Embryonic facial prominence (tissue), 1 donor: ENCODE data around the gene MYO15A.

Experiments used
- DNase-seq: peaks from one replicate; pipeline ENCODE4 v3.0.0-alpha.2; 2016; ENCODE audit errors: extremely low spot score

MYO15A gene

DNA sequence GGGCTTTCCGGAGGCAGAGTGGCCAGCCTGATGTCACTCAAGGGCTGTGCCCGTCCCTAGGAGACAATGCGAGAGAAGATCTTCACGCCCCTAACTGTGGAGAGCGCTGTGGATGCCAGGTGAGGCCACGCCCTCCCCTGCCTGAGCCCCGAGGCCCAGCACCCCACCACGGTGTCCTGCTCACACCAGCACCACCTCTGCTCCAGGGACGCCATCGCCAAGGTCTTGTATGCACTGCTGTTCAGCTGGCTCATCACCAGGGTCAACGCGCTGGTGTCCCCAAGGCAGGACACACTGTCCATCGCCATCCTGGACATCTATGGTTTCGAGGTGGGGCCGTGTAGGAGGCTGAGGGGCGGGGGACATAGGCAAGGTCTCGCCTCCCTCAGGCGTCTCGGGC, 27.8 kb downstream of the MYO15A start:
- no peak for DNase-seq

DNA sequence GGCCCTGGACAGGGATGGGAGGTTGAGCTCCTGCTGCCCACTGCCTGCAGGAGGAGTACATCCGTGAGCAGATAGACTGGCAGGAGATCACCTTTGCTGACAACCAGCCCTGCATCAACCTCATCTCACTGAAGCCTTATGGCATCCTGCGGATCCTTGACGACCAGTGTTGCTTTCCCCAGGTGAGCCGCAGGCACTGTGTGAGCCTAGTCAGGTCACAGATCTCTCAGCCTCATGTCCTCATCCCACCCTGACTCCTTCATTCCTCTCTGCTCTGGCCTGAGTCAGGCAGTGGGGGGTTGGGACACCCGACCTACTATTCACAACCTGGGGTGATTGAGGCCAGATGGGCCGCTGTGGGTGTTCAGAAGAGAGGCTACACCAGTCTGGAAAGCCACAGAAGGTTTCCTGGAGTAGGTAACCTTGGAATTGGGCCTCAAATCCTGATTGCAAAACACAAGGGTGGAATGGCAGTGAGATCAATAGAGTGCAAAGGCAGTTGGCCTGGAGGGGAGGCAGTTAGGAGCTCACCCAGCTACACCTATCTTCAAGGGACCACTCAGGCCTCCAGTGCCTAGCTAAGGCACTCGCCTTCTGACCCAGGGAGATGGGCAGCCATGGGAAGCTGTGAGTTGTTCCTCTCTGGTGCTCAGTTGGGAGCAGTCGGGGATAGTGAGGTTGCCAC, 29.7 kb downstream of the MYO15A start:
- DNase-seq = no peak

DNA sequence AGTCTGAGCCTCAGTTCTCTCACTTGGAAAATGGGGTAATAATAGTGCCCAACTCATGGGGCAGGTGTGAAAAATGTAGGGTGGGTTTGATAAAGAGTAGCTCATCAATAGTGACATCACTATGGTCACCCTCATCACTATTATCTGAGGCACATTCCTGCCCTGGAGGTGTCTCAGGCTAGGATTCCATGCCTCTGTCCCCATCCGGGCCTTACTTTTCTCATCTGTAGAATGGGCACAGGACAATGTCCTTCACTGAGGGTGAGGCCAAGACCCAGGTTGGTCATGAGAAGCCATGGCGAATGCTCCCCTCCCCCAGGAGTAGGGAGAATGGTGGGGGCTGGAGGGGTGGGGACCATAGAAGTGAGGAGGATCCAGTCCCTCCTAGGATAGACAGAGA, 30.5 kb downstream of the MYO15A start:
- DNase-seq = no peak

DNA sequence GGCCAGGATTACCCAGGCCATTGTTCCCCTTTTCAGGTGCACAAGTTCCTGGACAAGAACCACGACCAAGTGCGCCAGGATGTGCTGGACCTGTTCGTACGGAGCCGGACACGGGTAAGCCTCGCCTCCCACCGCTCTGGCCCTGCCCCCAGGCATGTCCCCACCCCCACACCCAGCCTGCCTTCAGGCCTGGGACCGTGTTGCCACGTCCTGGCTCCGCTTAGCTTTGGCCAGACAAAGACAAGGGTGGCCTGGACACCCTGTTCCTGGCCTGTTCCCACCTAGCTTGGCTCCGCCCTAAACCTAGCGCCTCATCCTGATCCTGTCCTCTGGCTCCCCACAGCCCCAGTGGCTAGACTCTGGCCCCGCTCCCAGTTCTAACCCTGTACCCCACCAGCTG, 30.9 kb downstream of the MYO15A start:
- DNase-seq = no peak

DNA sequence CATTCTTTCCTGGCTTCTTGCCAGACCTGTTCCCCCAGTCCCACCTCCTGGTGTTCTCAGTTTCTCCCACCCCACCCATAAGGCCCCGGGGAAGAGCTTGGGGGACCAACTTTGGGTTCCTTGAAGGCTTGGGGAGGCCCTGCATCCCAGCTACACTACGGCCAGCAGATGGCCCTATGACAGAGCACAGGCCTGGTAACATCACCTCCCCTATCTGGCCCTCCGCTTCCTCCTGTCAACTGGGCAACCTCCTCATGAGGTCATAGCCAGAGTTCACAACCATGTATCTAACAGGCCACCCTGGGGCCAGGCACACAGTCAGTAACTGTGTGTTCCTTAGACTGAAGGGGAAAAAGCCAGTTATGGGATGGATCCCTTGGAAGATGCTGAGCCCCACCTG, 31.4 kb downstream of the MYO15A start:
- no peak for DNase-seq

DNA sequence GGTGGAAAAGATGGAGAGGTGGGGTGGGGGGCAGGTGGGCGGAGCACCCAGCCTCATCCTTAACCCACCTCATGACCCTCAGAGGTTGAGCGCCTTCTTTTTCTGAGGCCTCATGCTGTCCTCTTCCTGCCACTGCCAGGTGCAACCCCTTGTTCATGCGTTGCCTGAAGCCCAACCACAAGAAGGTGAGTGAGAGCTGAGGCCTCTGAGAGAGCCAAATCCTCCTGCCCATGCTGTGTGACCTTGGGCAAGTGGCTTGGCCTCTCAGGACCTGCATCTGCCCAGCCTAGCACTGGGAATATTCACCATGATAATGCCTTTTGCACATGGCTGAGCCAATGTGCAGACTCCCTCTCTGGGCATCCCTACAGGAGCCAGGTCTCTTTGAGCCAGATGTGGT, 32.1 kb downstream of the MYO15A start:
- DNase-seq = no peak

DNA sequence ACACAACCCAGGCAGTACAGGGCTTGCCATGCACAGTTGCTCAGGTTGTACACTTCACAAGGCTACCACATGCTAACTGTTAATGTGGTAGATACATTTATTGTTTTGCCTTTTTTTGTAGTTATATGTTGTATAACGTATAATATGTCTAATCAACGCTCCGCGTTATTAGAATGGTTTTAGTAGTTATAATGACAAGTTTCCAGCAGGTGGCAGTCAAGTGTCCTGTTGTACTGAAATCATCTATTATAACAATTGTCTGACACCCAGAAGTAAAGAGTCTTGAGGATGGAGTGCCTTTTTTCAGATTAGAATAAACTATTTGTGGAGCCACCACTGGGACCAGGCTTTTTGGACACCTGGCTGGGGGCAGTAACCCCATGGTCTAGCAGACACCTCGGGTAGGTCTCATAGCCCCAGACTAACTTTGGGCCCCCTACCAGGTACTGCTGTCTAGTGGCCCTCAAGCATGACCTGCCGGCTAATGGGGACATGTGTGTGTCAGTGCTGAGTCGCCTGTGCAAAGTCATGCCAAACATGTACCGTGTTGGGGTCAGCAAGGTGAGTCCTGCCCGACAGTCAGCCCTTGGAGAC, 32.8 kb downstream of the MYO15A start:
- DNase-seq = no peak

DNA sequence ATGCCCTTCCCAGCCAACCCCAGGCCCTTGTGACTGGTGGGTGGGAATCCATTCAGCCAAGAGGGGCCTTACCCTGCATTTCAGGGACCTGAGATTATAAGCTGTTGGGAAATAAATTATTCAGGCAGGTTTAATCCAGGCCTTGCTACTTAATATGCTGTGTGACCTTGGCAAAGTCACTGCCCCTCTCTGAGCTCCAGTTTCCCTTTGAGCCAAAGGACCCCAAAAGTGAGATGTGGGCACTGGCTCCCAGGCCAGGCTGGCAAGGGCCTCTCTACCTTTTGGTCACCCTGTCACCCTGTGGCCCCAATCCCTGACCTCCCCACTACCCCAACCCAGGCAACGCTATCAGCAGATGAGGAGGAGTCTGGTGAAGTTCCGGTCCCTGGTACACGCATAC, 33.9 kb downstream of the MYO15A start:
- DNase-seq = no peak

DNA sequence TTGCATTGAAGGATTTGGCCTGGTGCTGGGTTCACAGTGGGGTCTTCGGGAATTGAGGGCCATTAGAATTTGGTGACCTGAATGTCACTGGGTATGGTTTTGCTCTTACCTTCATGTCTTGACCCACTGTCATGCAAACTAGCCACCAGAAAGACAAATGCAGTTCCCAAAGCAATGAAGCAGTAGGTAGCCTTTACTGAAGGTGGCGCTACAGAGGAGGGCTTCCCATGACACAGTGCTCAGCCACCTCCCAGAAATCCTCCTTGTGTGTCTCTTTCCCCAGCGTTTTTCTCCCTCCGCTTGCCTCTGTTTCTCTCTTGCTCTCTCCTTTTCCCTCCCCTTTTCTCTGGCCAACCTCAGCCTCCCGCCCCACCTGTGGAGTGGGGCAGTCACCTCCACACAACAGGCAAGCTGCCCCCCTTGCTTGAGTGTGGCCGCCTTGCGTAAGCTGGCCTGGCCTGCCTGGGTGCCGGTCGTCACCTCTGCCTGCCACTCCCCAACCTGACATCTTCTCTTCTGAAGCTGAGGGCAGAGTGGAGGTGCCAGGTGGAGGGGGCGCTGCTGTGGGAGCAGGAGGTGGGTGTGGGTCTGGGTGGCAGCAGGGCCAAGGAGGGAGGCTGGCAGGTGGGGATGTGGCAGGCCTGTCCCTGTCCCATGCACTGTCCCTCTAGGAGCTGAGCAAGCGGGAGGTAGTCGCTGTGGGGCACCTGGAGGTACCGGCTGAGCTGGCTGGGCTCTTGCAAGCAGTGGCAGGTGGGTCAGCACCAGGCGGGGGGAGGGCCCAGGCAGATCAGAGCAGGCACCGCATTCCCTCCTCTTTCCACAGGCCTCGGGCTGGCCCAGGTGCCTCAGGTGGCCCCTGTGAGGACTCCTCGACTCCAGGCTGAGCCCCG, 34.7 kb downstream of the MYO15A start:
- no peak for DNase-seq

DNA sequence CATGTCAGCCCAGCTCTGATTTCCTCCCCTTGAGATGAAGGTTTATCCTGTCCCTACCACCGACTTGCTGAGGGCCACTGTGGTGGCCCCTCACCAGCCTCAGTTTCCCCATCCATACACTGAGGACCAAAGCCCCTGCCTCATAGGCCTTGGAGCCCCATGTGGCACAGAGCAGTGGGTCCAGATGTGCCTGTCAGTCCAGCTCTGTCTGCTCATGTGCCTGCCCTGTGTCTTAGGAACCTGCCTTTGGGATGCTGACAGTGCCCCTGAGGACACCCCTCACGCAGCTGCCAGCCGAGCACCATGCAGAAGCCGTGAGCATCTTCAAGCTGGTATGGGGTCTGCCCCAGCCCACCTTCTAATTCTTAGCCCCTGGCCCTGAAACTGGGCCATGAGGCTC, 35.7 kb downstream of the MYO15A start:
- DNase-seq = no peak

DNA sequence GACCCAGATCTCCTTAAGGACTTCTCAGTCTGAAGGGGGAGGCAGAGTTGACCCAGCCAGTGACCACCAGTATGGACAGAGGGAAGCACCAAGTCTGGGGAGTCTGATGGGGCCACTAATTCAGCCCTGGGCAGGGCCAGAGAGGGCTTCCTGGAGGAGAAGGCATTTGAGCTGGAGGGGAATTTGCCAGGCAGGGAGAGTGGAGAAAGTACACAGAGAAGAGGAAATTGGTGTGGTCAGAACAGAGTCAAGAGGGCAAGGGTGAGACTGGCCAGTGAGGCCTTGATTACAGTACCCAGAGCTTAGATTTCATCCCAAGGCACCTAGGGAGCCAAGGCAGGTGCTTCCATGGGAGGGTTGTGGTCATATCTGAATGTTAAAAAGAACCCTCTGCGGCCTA, 36.3 kb downstream of the MYO15A start:
- no peak for DNase-seq

DNA sequence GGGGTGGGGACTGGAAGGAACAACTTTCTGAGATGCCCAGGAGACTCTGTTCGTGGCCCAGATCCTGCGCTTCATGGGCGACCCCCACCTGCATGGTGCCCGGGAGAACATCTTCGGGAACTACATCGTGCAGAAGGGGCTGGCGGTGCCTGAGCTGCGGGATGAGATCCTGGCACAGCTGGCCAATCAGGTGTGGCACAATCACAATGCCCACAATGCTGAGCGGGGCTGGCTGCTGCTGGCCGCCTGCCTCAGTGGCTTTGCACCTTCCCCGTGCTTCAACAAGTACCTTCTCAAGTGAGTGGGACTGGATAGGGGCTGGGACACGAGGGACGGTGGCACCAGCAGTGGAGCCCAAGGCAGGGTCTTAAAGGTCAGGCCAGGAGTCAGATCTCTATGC, 37.3 kb downstream of the MYO15A start:
- DNase-seq = no peak

DNA sequence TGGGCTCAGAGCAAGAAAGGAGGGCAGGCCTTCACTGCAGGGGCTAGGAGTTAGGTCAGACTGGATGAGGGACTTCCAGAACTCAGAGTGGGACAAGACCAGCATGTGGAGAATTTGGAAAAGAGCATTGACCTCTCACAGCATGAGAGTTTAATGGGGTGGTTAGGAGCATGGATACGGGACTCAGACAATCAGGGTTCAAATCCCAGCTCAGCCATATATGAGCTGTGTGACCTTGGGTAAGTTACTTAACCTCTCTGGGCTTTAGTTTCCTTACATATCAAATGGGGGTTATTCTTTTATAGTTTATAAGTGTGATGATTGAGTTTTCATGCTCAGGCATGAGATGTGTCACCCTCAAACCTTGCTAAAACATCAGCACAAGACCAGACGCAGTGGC, 37.7 kb downstream of the MYO15A start:
- DNase-seq = no peak

DNA sequence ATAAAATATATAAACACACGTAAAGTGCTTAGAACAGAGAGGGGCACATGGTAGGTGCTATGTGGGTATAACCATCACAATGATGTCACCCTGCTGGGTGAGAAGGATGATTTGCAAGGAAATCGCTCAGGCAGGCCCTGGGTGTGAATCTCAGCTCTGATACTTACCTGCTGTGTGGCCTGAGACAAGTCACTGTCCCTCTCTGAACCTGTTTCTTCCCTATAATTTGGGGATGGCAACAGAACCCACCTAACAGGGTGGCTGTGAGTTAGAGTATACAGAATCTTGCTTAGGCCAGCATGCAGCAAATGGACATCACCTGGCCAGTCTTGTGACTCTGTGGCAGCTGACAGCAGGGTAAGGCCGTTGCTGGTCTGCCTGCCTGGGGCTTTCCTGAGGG, 38.4 kb downstream of the MYO15A start:
- no peak for DNase-seq

DNA sequence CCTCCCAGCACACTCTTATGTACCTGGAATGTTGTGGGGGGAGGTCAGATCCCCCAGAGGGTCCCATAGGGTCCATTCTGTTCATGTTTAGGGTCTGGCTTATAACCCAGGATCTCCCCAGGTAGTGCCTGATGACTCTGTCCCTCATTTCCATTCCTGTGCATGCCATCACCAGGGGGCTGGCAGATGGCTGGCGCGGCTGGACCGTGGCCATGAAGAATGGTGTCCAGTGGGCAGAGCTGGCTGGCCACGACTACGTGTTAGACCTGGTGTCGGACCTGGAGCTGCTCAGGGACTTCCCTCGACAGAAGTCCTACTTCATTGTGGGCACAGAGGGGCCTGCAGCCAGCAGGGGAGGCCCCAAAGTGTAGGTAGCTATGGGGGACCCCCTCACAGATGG, 40.0 kb downstream of the MYO15A start:
- DNase-seq = no peak

DNA sequence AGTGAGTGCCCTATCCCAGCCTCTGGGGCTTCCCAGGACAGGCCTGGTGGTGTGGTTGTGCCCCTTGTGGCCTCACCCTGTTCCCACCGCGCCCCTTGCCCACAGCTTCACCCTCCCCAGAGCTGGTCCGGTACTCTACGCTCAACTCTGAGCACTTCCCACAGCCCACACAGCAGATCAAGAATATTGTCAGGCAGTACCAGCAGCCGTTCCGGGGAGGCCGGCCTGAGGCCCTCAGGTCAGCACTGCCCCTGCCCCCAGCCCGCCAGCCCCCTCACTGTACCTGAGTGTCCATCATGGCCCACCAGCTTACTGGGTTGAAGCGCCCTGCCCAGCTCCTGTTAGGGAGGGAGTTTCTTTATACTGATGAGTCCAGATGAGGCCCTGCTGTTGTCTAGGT, 42.7 kb downstream of the MYO15A start:
- DNase-seq = no peak

DNA sequence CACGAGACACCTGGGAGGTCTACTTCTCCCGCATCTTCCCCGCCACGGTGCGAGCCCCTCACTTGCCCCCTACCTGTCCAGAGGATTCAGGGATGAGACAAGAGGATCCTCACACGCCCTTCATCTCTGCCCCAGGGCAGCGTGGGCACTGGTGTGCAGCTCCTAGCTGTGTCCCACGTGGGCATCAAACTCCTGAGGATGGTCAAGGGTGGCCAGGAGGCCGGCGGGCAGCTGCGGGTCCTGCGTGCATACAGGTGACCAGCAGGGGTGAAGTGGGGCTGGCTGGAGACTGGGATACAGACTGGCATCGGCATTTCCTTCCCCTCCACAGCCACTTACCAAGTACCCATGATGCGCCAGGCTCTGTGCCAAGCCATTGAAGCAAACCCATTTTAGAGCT, 46.6 kb downstream of the MYO15A start:
- DNase-seq = no peak

DNA sequence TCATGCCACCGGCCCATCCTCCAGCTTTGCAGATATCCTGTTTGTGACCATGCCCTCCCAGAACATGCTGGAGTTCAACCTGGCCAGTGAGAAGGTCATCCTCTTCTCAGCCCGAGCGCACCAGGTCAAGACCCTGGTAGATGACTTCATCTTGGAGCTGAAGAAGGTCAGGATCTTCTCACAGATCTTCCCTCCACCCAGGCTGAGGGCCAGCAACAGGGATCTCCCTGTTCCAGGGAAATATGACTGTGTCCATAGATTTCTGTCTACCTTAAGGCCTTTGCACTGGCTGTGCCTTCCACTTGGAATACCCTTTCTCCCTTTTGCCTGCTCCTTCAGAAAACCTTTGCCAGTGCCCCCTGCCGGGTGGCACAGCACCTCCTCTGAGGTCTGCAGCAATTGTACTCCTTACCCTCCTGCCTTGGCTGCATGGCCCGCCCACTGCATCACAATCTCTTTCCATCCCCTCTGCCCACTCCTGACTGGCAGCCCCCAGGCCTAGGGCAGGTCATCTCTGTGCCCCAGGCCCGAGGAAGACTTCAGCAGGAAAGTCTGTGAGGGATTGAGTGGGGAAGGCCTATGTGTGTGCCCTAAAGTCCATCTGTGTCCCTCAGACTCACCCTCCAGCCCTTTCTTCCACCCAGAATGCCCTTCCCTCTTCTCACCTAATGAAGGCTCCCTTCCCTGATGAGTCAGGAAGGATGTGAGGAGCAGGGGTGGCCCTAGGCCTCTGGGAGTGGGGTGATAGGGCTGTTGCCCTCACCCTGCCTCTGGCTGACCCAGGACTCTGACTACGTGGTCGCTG, 47.8 kb downstream of the MYO15A start:
- DNase-seq = no peak

DNA sequence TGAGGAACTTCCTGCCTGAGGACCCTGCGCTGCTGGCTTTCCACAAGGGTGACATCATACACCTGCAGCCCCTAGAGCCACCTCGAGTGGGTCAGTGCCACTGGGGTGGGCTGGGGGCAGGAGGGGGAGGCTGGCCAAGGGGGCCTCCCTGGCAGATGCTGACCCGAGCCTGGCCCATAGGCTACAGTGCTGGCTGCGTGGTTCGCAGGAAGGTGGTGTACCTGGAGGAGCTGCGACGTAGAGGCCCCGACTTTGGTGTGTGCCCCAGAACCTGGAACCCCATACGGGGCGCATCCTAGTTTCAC, 48.4 kb downstream of the MYO15A start:
- DNase-seq = no peak

DNA sequence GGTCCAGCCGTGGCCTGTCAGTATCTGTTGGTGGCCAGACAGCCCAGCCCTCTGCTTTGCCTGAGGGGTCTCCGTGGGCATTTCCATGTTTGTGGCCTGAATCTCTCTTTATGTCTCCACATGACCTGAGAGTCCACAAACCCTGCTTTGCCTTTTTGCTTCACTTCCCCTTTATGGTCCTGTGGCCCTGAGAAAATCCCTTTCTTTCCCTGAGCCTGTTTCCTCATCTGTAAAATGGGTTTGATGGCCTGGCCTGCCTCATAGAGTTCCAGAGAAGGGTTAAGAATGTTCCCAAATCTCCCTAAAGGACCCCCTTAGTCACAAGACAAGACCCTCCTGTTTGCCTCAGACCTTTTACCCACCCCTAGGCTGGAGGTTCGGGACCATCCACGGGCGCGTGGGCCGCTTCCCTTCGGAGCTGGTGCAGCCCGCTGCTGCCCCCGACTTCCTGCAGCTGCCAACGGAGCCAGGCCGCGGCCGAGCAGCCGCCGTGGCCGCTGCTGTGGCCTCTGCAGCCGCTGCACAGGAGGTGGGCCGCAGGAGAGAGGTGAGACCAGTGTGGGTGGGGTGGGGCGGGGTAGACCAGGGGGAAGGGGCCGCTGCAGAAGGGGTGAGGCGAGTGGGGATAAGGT, 48.9 kb downstream of the MYO15A start:
- no peak for DNase-seq

DNA sequence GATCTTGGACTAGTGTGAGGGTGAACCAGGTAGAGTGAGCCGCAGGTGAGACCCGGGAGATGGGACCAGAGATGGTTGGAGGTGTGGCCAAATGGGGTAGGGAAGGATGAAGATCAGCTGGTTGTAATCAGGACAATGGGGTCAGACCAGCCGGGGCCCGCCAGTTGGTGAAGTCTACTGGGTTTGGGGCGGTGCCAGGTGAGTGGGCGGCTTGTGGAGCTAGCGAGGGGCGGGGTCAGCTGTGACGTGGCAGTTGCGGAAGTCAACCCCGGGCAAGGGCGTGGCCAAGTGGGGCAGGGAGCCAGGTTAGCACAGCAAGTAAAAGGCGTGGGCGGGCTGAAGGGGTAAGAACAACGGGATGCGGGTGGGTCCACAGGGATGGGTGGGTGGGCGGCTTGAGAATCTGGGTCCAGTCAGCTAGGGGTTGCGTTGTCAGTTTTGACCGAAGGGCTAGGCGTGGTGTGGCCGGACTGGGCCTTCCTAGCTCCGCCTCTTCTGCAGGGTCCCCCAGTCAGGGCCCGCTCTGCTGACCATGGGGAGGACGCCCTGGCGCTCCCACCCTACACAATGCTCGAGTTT, 49.6 kb downstream of the MYO15A start:
- peak; percentile 73 for DNase-seq
